ENCODE results near the gene BAMBI.
A peak's percentile ranks its signal among the peaks of the same experiment; 100 is the strongest.

The BAMBI gene

GRCh38 chr10:28664369-28664740 lies 13.0 kb upstream of the BAMBI start:
- peaks cover 13% of the 10 kb centered on the region for H3K4me1 Mint-ChIP-seq (ENCODE audit: low read depth)
- H3K4me3 Mint-ChIP-seq: no peak overlapping the region
- no peaks in the 10 kb centered on the region for H3K36me3 Mint-ChIP-seq
- no peak overlapping the region for H3K27ac Mint-ChIP-seq
- no peaks in the 10 kb centered on the region for H3K9me3 Mint-ChIP-seq (ENCODE audit: low read depth)
- H3K27me3 Mint-ChIP-seq: peaks cover 39% of the 10 kb centered on the region

GRCh38 chr10:28666751-28667467 lies 10.4 kb upstream of the BAMBI start:
- Mint-ChIP-seq H3K4me3 (no peak overlapping the region), H3K27me3 (peaks cover 54% of the 10 kb centered on the region)

GRCh38 chr10:28668363-28669226 lies 8.7 kb upstream of the BAMBI start:
- H3K4me3 Mint-ChIP-seq: peak overlapping the region; percentile 85

More at GRCh38 chr10:28666751-28667467, 10.4 kb upstream of the BAMBI start:
- H3K36me3 Mint-ChIP-seq: no peaks in the 10 kb centered on the region
- peaks cover 15% of the 10 kb centered on the region for H3K4me1 Mint-ChIP-seq (ENCODE audit: low read depth)
- H3K27ac Mint-ChIP-seq: no peak overlapping the region
- no peaks in the 10 kb centered on the region for H3K9me3 Mint-ChIP-seq (ENCODE audit: low read depth)

GRCh38 chr10:28669227-28670173 lies 7.8 kb upstream of the BAMBI start:
- Mint-ChIP-seq H3K27ac (no peak overlapping the region), H3K27me3 (peaks cover 47% of the 10 kb centered on the region), H3K36me3 (no peaks in the 10 kb centered on the region), H3K4me1 (ENCODE audit: low read depth) (peaks cover 12% of the 10 kb centered on the region), H3K9me3 (ENCODE audit: low read depth) (no peaks in the 10 kb centered on the region), H3K4me3 (peak overlapping the region; percentile 85)

More at GRCh38 chr10:28668363-28669226, 8.7 kb upstream of the BAMBI start:
- Mint-ChIP-seq H3K27ac (no peak overlapping the region), H3K27me3 (peaks cover 46% of the 10 kb centered on the region), H3K9me3 (ENCODE audit: low read depth) (no peaks in the 10 kb centered on the region), H3K4me1 (ENCODE audit: low read depth) (peaks cover 15% of the 10 kb centered on the region), H3K36me3 (no peaks in the 10 kb centered on the region)

GRCh38 chr10:28674782-28675181 lies 2.5 kb upstream of the BAMBI start:
- Mint-ChIP-seq H3K4me3 (no peak overlapping the region), H3K27me3 (peaks cover 45% of the 10 kb centered on the region), H3K36me3 (no peaks in the 10 kb centered on the region), H3K4me1 (ENCODE audit: low read depth) (peaks cover 22% of the 10 kb centered on the region), H3K27ac (no peak overlapping the region), H3K9me3 (ENCODE audit: low read depth) (no peaks in the 10 kb centered on the region)

DNA sequence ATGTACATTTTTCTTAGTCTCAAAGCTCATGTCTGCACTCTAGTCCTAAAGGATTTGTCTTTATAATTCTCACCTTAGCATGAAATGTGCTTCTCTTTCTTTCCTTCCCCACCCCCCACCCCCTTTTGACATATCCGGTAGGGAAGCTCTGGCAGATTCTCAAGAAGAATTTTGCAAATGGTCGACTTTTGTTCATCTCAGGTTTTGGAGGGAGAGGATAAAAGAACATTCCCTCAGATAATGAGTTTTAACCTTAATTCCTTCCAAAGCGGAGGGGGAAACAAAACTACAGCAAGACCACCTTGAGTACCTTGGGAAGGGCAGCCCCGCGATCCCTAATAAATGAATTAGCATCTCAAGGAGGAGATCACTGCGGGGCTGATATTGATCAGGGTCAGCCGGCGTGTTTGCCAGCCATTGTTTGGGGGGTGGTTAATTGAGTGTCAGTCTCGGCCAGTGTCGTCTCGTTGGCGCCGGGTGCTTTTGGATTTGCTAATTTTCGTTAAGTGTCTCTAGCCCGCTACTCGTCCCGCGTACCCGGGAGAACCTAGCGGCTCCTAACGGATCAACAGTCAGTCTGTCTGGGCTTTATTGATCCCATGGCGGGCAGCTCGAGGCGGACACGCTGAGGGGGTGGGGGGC lies 874 bp upstream of the BAMBI start:
- Mint-ChIP-seq H3K36me3 (no peaks in the 10 kb centered on the region), H3K9me3 (ENCODE audit: low read depth) (no peaks in the 10 kb centered on the region), H3K4me3 (peak overlapping the region; percentile 82), H3K27me3 (peaks cover 49% of the 10 kb centered on the region), H3K27ac (no peak overlapping the region), H3K4me1 (ENCODE audit: low read depth) (peaks cover 32% of the 10 kb centered on the region)

DNA sequence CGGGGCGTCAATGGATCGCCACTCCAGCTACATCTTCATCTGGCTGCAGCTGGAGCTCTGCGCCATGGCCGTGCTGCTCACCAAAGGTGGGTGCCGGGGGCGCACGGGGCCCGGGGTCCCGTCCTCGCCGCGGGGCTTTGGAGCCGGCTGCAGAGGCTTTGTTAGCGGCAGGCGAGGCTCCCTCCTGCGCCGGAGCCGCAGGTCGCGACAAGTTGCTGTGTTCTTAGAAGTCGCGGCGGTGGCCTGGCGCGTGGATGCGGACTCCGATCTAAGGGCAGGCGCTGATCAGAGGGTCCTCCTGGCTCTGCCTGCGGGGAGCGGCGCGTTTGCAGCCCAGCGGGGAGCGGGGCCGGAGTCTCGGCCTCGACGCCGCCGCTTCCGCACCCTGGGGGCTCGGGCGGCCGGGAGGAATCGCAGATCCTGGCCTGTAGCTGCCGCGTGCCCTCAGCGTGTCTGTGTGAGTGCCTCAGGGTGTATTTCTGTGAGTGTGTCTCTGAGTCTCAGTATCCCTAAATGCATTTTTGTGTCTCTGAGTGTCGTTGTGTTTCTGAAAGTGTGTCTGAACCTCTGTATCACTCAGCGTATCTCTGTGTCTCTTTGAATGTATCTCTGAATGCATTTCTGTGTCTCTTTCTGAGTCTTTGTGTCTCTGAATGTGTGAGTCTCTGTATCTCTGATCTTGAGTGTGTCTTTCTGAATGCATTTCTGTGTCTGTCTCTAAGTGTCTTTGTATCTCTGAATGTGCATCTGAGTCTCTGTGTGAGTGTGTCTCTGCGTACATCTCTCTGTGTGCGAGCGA lies 766 bp downstream of the BAMBI start:
- H3K4me1 Mint-ChIP-seq (ENCODE audit: low read depth): peaks cover 32% of the 10 kb centered on the region
- peaks cover 51% of the 10 kb centered on the region for H3K27me3 Mint-ChIP-seq
- H3K36me3 Mint-ChIP-seq: no peaks in the 10 kb centered on the region
- peak overlapping the region; percentile 38 for H3K27ac Mint-ChIP-seq
- H3K9me3 Mint-ChIP-seq (ENCODE audit: low read depth): no peaks in the 10 kb centered on the region
- peak overlapping the region; percentile 85 for H3K4me3 Mint-ChIP-seq

DNA sequence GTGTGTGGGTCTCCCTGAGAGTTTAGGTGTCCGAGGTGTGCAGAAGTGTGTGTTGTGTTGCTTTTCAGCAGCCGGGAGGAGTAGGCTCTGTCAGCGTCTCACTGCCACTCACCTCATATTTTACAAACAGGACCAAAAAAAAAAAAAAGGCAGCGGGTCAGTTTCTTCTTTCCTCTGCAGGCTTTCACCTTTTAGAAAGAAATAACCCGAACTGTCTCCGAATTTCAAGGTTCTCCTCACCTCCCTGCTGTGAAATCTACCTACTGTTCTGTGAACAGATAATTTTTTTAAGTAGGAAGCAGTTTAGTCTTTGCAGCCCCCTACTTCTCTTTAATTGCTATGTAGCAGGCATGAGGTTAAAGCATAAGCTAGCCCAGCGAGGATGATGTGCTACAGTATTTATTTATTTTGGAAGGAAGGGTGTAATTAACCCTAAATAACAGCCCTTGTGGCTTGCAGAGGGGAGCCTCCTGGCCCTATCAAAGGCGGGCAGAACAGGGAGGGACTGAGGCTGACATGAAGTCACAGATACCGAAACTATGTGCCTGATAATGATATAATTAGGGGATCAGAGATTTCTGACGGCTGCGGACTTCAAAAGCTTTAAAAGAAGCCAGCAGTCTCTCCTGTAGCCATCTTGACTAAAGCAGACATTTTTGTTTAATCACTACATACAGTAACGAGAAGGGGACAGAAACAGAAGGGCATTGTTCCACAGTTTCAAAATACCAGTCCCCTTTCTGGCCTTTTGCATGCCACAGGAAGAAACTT lies 1.6 kb downstream of the BAMBI start:
- H3K4me1 Mint-ChIP-seq (ENCODE audit: low read depth): peaks cover 32% of the 10 kb centered on the region
- H3K4me3 Mint-ChIP-seq: peak overlapping the region; percentile 85
- H3K27ac Mint-ChIP-seq: peak overlapping the region; percentile 38
- H3K9me3 Mint-ChIP-seq (ENCODE audit: low read depth): no peaks in the 10 kb centered on the region
- H3K27me3 Mint-ChIP-seq: peaks cover 51% of the 10 kb centered on the region
- H3K36me3 Mint-ChIP-seq: no peaks in the 10 kb centered on the region

- Mint-ChIP-seq H3K36me3 (no peaks in the 10 kb centered on the region), H3K27ac (no peak overlapping the region), H3K9me3 (ENCODE audit: low read depth) (no peaks in the 10 kb centered on the region), H3K27me3 (peaks cover 43% of the 10 kb centered on the region), H3K4me1 (ENCODE audit: low read depth) (peaks cover 32% of the 10 kb centered on the region), H3K4me3 (peak overlapping the region; percentile 85)
Observed at GRCh38 chr10:28679581-28680357, 2.4 kb downstream of the BAMBI start.

- no peaks in the 10 kb centered on the region for H3K9me3 Mint-ChIP-seq (ENCODE audit: low read depth)
- no peaks in the 10 kb centered on the region for H3K36me3 Mint-ChIP-seq
- no peak overlapping the region for H3K27ac Mint-ChIP-seq
- H3K27me3 Mint-ChIP-seq: peaks cover 38% of the 10 kb centered on the region
- H3K4me1 Mint-ChIP-seq (ENCODE audit: low read depth): peaks cover 32% of the 10 kb centered on the region
- H3K4me3 Mint-ChIP-seq: peak overlapping the region; percentile 85
Observed at GRCh38 chr10:28680358-28680752, 3.0 kb downstream of the BAMBI start.

GRCh38 chr10:28681291-28681763 lies 4.0 kb downstream of the BAMBI start:
- Mint-ChIP-seq H3K9me3 (ENCODE audit: low read depth) (no peaks in the 10 kb centered on the region), H3K4me1 (ENCODE audit: low read depth) (peaks cover 30% of the 10 kb centered on the region), H3K4me3 (no peak overlapping the region), H3K36me3 (no peaks in the 10 kb centered on the region), H3K27ac (no peak overlapping the region), H3K27me3 (peaks cover 32% of the 10 kb centered on the region)

- Mint-ChIP-seq H3K9me3 (ENCODE audit: low read depth) (no peaks in the 10 kb centered on the region), H3K36me3 (no peaks in the 10 kb centered on the region), H3K27ac (no peak overlapping the region), H3K27me3 (peaks cover 29% of the 10 kb centered on the region), H3K4me1 (ENCODE audit: low read depth) (peaks cover 26% of the 10 kb centered on the region), H3K4me3 (no peak overlapping the region)
Observed at GRCh38 chr10:28681928-28682750, 4.8 kb downstream of the BAMBI start.

Data from activated naive CD8-positive, alpha-beta T cell (primary cell).